Measurements from ENCODE around the gene GTSE1.

The GTSE1 gene

GRCh38 chr22:46373159-46373558 is 76.5 kb downstream of the GTSE1 start:
- Histone ChIP-seq H3K4me3 (ENCODE audit: low read depth in 1 of 2, low read length in 2 of 2) (no peak overlapping the region), H3K4me1 (ENCODE audit: insufficient read depth, low read length) (no peaks in the 10 kb centered on the region), H3K36me3 (ENCODE audit: insufficient read depth, low read length) (no peaks in the 10 kb centered on the region), H3K9me3 (ENCODE audit: low read length) (no peaks in the 10 kb centered on the region), H3K27ac (ENCODE audit: low read depth, low read length) (no peak overlapping the region), H3K9ac (ENCODE audit: low read length) (no peak overlapping the region), H3K27me3 (ENCODE audit: control insufficient read depth in 1 of 2, insufficient read depth in 2 of 2, low read length in 2 of 2) (no peaks in the 10 kb centered on the region)

DNA sequence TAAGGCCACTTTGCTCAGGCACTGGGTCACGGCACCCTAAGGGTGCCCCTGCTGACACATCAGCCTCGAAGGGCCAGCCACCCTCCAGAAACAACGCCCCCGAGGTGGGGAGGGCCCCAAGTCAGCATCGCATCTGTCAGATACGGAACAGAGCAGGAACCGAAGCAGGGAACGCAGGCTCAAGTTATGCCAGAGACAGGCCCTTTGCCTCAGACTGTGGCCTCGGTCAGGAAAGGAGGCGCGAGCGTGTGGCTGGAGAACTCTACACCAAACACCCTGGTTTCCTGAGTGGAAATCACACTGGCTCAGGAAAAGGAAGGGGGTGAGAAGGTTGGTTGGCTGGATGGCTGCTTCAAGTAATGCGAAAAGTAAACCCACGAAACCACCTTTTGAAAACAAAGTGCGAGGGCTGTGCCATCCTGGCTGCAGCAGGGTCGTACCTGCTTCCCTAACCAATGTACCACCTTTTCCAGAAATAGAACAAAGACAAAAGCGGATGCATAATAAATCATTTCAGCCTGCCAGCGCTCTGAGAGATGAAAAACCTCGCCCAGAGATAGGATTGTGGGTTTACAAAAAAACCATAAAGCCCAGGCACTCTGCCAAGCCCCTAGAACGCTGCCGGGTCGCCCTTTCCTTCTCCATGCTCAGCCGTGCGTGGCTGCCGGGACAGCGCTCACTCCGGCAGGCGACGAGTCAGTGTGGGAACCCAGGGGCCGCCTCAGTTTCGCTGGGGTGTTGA is 77.4 kb downstream of the GTSE1 start:
- no peak overlapping the region for H3K27ac ChIP-seq (ENCODE audit: low read depth, low read length)
- no peaks in the 10 kb centered on the region for H3K36me3 ChIP-seq (ENCODE audit: insufficient read depth, low read length)
- no peaks in the 10 kb centered on the region for H3K4me1 ChIP-seq (ENCODE audit: insufficient read depth, low read length)
- H3K27me3 ChIP-seq (ENCODE audit: control insufficient read depth in 1 of 2, insufficient read depth in 2 of 2, low read length in 2 of 2), result no peaks in the 10 kb centered on the region
- H3K9ac ChIP-seq (ENCODE audit: low read length), result no peak overlapping the region
- H3K9me3 ChIP-seq (ENCODE audit: low read length), result no peaks in the 10 kb centered on the region
- no peak overlapping the region for H3K4me3 ChIP-seq (ENCODE audit: low read depth in 1 of 2, low read length in 2 of 2)

GRCh38 chr22:46374663-46375474 is 78.2 kb downstream of the GTSE1 start:
- no peaks in the 10 kb centered on the region for H3K4me1 ChIP-seq (ENCODE audit: insufficient read depth, low read length)
- H3K4me3 ChIP-seq (ENCODE audit: low read depth in 1 of 2, low read length in 2 of 2), result no peak overlapping the region
- no peak overlapping the region for H3K9ac ChIP-seq (ENCODE audit: low read length)
- no peak overlapping the region for H3K27ac ChIP-seq (ENCODE audit: low read depth, low read length)
- no peaks in the 10 kb centered on the region for H3K27me3 ChIP-seq (ENCODE audit: control insufficient read depth in 1 of 2, insufficient read depth in 2 of 2, low read length in 2 of 2)
- no peaks in the 10 kb centered on the region for H3K36me3 ChIP-seq (ENCODE audit: insufficient read depth, low read length)
- no peaks in the 10 kb centered on the region for H3K9me3 ChIP-seq (ENCODE audit: low read length)

DNA sequence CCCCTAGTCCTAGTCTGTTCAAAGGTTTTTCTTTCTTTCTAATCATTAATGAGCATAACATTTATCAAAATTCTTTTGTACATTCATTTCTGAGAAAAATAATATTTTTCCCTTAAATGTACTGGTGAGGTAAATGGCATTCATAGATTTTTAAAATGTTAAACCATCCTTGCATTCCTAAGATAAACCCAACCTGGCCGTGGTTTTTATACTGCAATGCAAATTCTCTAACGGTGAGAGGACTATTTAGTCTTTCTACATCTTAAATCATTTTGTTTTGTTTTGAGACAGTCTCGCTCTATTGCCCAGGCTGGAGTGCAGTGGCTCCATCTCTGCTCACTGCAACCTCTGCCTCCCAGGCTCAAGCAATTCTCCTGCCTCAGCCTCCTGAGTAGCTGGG is 79.4 kb downstream of the GTSE1 start:
- Histone ChIP-seq H3K27me3 (ENCODE audit: control insufficient read depth in 1 of 2, insufficient read depth in 2 of 2, low read length in 2 of 2) (no peaks in the 10 kb centered on the region), H3K4me3 (ENCODE audit: low read depth in 1 of 2, low read length in 2 of 2) (no peak overlapping the region), H3K4me1 (ENCODE audit: insufficient read depth, low read length) (no peaks in the 10 kb centered on the region), H3K27ac (ENCODE audit: low read depth, low read length) (no peak overlapping the region), H3K36me3 (ENCODE audit: insufficient read depth, low read length) (no peaks in the 10 kb centered on the region), H3K9ac (ENCODE audit: low read length) (no peak overlapping the region), H3K9me3 (ENCODE audit: low read length) (no peaks in the 10 kb centered on the region)

- H3K36me3 ChIP-seq (ENCODE audit: insufficient read depth, low read length), result no peaks in the 10 kb centered on the region
- no peak overlapping the region for H3K9ac ChIP-seq (ENCODE audit: low read length)
- no peaks in the 10 kb centered on the region for H3K9me3 ChIP-seq (ENCODE audit: low read length)
- H3K27me3 ChIP-seq (ENCODE audit: control insufficient read depth in 1 of 2, insufficient read depth in 2 of 2, low read length in 2 of 2), result no peaks in the 10 kb centered on the region
- no peak overlapping the region for H3K4me3 ChIP-seq (ENCODE audit: low read depth in 1 of 2, low read length in 2 of 2)
- no peak overlapping the region for H3K27ac ChIP-seq (ENCODE audit: low read depth, low read length)
- H3K4me1 ChIP-seq (ENCODE audit: insufficient read depth, low read length), result no peaks in the 10 kb centered on the region
These were observed 80.3 kb downstream of the GTSE1 start for GRCh38 chr22:46376908-46377524.

GRCh38 chr22:46377525-46378425 is 81.1 kb downstream of the GTSE1 start:
- H3K27me3 ChIP-seq (ENCODE audit: control insufficient read depth in 1 of 2, insufficient read depth in 2 of 2, low read length in 2 of 2), result no peaks in the 10 kb centered on the region
- H3K9ac ChIP-seq (ENCODE audit: low read length), result no peak overlapping the region
- no peaks in the 10 kb centered on the region for H3K4me1 ChIP-seq (ENCODE audit: insufficient read depth, low read length)
- H3K36me3 ChIP-seq (ENCODE audit: insufficient read depth, low read length), result no peaks in the 10 kb centered on the region
- no peak overlapping the region for H3K27ac ChIP-seq (ENCODE audit: low read depth, low read length)
- H3K9me3 ChIP-seq (ENCODE audit: low read length), result no peaks in the 10 kb centered on the region
- no peak overlapping the region for H3K4me3 ChIP-seq (ENCODE audit: low read depth in 1 of 2, low read length in 2 of 2)

DNA sequence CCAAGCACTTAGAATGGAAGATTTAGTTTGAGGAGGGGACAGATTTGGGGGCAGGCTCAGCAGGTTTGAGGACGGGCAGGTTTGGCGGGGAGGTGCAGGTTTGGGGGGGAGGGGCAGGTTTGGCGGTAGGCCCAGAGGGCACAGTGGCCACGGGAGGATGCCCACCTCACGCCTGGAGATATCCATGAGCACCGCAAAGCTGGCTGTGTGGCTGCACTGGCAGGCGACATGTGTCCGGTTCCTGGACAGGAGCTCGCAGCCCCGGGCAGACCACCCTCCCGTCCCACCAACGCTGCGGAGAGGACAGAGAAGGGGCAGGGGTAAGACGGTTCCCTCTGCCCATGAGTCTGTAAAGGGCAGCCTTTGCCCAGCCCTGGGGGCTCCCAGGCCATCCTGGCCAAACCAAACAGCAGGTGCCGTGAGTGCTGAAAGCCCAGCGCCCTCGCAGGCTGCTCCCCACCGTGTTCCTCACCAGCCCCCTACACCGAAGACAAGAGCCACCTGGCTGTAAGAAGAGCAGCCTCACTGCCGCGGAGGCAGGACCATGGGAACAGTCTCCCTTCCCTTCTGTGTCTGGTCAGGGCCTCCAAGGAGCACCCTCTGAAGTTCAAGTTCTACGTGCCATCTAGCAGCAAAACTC is 81.9 kb downstream of the GTSE1 start:
- H3K36me3 ChIP-seq (ENCODE audit: insufficient read depth, low read length), result no peaks in the 10 kb centered on the region
- H3K27me3 ChIP-seq (ENCODE audit: control insufficient read depth in 1 of 2, insufficient read depth in 2 of 2, low read length in 2 of 2), result no peaks in the 10 kb centered on the region
- H3K4me3 ChIP-seq (ENCODE audit: low read depth in 1 of 2, low read length in 2 of 2), result no peak overlapping the region
- H3K9me3 ChIP-seq (ENCODE audit: low read length), result no peaks in the 10 kb centered on the region
- H3K4me1 ChIP-seq (ENCODE audit: insufficient read depth, low read length), result no peaks in the 10 kb centered on the region
- no peak overlapping the region for H3K9ac ChIP-seq (ENCODE audit: low read length)
- no peak overlapping the region for H3K27ac ChIP-seq (ENCODE audit: low read depth, low read length)

DNA sequence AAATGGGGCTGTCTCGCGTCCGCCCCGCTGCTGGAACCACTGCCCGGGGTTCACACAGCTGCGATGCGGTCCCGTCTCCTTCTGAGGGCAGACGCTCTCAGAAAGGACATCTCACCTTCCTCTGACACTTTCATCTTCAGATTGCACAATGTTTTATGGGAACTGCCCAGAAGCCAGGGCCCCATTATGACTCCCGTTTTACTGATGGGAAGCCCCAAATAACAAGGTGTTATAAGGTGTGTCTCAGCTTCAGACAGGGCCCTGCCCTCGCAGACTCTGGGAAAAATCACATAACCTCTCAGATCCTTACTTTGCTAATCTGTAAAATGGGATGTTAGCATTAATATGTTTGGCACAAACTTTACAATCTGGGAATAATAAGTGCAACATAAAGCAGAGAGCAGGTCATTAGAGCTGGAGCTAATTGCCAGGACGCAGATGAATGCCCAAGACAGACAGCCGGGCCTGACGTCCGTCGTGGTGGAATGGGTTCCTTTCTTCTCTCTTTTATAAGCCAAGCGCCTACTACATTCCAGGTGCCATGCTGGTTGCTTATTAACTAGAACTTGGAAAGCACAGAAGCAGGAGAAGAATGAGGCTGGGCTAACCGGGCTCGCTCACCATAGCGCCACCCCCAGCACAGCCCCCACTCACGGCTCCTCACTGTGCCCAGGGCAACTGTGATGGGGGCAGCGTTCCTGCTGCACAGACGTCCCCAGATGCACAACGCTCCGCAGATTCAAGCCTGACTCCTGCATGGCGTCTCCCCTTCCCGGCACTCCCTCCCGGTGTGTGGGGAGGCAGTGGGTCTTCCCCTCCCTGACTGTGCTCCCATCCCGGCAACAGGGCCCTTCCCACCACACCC is 82.6 kb downstream of the GTSE1 start:
- no peak overlapping the region for H3K9ac ChIP-seq (ENCODE audit: low read length)

DNA sequence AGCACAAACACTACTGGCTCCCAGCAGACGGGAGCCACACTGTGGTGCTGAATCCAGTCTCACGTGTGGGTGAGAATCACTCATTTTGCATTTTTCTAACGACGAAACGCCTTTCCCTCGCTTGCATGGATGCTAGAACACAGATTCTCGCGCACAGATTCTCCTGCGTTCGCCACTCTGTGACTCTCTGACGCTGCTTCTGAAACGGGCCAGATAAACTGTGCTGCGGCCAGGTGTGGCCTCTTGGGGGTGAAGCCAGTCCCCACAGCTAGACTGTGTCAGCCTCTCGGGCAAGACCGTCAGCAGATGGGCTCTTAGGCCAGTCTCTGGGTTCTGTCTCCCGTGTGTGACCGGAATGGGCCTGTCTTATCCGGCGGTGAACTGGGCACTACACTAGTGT is 83.4 kb downstream of the GTSE1 start:
- Histone ChIP-seq H3K9ac (ENCODE audit: low read length) (no peak overlapping the region), H3K27me3 (ENCODE audit: control insufficient read depth in 1 of 2, insufficient read depth in 2 of 2, low read length in 2 of 2) (no peaks in the 10 kb centered on the region), H3K27ac (ENCODE audit: low read depth, low read length) (no peak overlapping the region), H3K4me3 (ENCODE audit: low read depth in 1 of 2, low read length in 2 of 2) (no peak overlapping the region), H3K36me3 (ENCODE audit: insufficient read depth, low read length) (no peaks in the 10 kb centered on the region), H3K4me1 (ENCODE audit: insufficient read depth, low read length) (no peaks in the 10 kb centered on the region), H3K9me3 (ENCODE audit: low read length) (no peaks in the 10 kb centered on the region)

More for the DNA sequence above, 82.6 kb downstream of the GTSE1 start:
- no peaks in the 10 kb centered on the region for H3K4me1 ChIP-seq (ENCODE audit: insufficient read depth, low read length)
- H3K4me3 ChIP-seq (ENCODE audit: low read depth in 1 of 2, low read length in 2 of 2), result no peak overlapping the region
- no peaks in the 10 kb centered on the region for H3K27me3 ChIP-seq (ENCODE audit: control insufficient read depth in 1 of 2, insufficient read depth in 2 of 2, low read length in 2 of 2)
- no peak overlapping the region for H3K27ac ChIP-seq (ENCODE audit: low read depth, low read length)
- no peaks in the 10 kb centered on the region for H3K9me3 ChIP-seq (ENCODE audit: low read length)
- no peaks in the 10 kb centered on the region for H3K36me3 ChIP-seq (ENCODE audit: insufficient read depth, low read length)

Data from muscle layer of colon (tissue), 2 donors.